Astrocyte of the cerebellum (primary cell): ENCODE results near the gene SP100.

ENCODE experiments used
- DNase-seq: peaks from one replicate; pipeline ENCODE4 v3.0.0-alpha.2; 2011; ENCODE audit warnings: low read depth
- H3K4me3 ChIP-seq: 2 replicates; pipeline ENCODE4 v1.5.1; 2011; ENCODE audit warnings: mild to moderate bottlenecking, low read depth, low read length, moderate library complexity
- CTCF ChIP-seq: IDR thresholded peaks from 2 replicates; pipeline ENCODE4 v1.5.1; 2012; ENCODE audit warnings: low read length, low read depth, moderate library complexity, mild to moderate bottlenecking; ENCODE audit errors: missing control alignments
- in situ Hi-C: cut with HindIII; loops from 2 replicates; pipeline ENCODE4 v1.10.0; 2017; ENCODE audit warnings: low sequenced_read_pairs

The SP100 gene

GRCh38 chr2:230496891-230497290, 80.9 kb downstream of the SP100 start:
- H3K4me3 ChIP-seq = no peak overlapping the region
- DNase-seq = no peak
- in situ Hi-C loops = no loop called here

DNA sequence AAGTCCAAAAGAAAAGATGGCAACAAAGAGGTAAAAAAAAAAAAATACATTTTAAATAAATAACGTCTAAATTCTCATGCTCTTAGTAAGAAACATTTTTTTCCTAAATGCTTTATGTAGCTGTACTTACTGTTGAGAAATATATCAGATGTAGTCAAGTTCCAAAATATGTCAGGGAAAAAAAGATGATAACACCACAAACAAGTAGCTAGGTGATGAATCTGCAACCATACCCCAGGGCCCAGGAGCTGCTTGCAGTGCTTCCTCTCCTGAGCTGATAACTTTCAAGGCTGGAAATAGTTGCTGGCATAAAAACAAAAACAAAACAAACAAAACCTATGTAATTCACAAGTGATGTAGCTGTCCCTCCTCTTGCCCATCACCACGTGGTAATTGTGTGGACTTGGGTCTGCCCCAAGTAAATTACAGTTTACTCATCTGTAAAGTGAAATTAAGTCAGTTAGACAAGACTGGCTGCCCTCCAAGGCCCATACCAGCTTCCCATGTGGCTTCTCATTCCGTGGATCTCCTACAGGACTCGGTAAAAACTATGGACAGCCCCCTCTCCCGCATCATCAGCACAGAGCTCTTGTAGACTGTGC, 82.6 kb downstream of the SP100 start:
- H3K4me3 ChIP-seq = no peak overlapping the region
- TF ChIP-seq CTCF = no peak
- in situ Hi-C loops = no loop called here
- no peak for DNase-seq

More at GRCh38 chr2:230496891-230497290, 80.9 kb downstream of the SP100 start:
- no peak for TF ChIP-seq CTCF

DNA sequence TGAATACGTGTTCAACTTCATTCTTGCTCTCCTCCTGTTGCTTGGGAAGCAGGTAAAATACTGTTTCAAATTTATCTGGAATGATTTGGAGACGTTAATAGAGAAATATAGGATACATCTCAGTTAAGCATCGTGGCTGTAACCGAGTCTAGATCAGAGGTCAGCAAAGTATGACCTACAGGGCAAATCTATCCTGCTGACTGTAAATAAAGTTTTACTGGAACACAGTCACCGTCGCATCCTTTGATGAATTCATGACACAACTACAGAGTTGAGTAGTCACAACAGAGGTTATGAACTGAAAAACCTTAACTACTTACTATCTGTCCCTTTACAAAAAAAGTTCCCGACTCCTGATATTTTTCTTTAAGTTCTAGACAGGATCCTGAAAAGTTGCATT, 86.6 kb downstream of the SP100 start:
- H3K4me3 ChIP-seq = no peak overlapping the region
- in situ Hi-C loops = no loop called here
- TF ChIP-seq CTCF = no peak
- DNase-seq = no peak

GRCh38 chr2:230503798-230504197, 87.8 kb downstream of the SP100 start:
- no peak for DNase-seq
- H3K4me3 ChIP-seq = no peak overlapping the region
- no peak for TF ChIP-seq CTCF
- in situ Hi-C loops = no loop called here

- no peak overlapping the region for H3K4me3 ChIP-seq
- TF ChIP-seq CTCF = no peak
- no peak for DNase-seq
- in situ Hi-C loops = no loop called here
Observed at GRCh38 chr2:230505162-230505561, 89.2 kb downstream of the SP100 start.

GRCh38 chr2:230512955-230513748, 97.2 kb downstream of the SP100 start:
- no peak overlapping the region for H3K4me3 ChIP-seq
- no peak for TF ChIP-seq CTCF
- in situ Hi-C loops = no loop called here
- no peak for DNase-seq
